ENCODE measurements around the gene MYBPC2.

- TF ChIP-seq, protein P1, sequence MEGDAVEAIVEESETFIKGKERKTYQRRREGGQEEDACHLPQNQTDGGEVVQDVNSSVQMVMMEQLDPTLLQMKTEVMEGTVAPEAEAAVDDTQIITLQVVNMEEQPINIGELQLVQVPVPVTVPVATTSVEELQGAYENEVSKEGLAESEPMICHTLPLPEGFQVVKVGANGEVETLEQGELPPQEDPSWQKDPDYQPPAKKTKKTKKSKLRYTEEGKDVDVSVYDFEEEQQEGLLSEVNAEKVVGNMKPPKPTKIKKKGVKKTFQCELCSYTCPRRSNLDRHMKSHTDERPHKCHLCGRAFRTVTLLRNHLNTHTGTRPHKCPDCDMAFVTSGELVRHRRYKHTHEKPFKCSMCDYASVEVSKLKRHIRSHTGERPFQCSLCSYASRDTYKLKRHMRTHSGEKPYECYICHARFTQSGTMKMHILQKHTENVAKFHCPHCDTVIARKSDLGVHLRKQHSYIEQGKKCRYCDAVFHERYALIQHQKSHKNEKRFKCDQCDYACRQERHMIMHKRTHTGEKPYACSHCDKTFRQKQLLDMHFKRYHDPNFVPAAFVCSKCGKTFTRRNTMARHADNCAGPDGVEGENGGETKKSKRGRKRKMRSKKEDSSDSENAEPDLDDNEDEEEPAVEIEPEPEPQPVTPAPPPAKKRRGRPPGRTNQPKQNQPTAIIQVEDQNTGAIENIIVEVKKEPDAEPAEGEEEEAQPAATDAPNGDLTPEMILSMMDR (IDR thresholded peaks at IDR 0.05 in 8 of 11, conservative IDR thresholded peaks at IDR 0.05 in 3 of 11), result no peak
- TF ChIP-seq POLR2A (IDR thresholded peaks at IDR 0.05) (no peak), POLR2AphosphoS5 (IDR thresholded peaks at IDR 0.05) (peak; percentile 81 to 86 (median 82))
Measured at GRCh38 chr19:50427997-50428425, 4.7 kb upstream of the MYBPC2 start.

All from spleen (tissue), 7 donors.